Right forelimb (tissue), 1 donor: ENCODE measurements around the gene CAMSAP2.

Experiments used
- DNase-seq: peaks from one replicate; pipeline ENCODE4 v3.0.0-alpha.2; 2018

CAMSAP2 gene, protein sequence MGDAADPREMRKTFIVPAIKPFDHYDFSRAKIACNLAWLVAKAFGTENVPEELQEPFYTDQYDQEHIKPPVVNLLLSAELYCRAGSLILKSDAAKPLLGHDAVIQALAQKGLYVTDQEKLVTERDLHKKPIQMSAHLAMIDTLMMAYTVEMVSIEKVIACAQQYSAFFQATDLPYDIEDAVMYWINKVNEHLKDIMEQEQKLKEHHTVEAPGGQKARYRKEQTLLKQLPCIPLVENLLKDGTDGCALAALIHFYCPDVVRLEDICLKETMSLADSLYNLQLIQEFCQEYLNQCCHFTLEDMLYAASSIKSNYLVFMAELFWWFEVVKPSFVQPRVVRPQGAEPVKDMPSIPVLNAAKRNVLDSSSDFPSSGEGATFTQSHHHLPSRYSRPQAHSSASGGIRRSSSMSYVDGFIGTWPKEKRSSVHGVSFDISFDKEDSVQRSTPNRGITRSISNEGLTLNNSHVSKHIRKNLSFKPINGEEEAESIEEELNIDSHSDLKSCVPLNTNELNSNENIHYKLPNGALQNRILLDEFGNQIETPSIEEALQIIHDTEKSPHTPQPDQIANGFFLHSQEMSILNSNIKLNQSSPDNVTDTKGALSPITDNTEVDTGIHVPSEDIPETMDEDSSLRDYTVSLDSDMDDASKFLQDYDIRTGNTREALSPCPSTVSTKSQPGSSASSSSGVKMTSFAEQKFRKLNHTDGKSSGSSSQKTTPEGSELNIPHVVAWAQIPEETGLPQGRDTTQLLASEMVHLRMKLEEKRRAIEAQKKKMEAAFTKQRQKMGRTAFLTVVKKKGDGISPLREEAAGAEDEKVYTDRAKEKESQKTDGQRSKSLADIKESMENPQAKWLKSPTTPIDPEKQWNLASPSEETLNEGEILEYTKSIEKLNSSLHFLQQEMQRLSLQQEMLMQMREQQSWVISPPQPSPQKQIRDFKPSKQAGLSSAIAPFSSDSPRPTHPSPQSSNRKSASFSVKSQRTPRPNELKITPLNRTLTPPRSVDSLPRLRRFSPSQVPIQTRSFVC (N-terminal part only)

DNA sequence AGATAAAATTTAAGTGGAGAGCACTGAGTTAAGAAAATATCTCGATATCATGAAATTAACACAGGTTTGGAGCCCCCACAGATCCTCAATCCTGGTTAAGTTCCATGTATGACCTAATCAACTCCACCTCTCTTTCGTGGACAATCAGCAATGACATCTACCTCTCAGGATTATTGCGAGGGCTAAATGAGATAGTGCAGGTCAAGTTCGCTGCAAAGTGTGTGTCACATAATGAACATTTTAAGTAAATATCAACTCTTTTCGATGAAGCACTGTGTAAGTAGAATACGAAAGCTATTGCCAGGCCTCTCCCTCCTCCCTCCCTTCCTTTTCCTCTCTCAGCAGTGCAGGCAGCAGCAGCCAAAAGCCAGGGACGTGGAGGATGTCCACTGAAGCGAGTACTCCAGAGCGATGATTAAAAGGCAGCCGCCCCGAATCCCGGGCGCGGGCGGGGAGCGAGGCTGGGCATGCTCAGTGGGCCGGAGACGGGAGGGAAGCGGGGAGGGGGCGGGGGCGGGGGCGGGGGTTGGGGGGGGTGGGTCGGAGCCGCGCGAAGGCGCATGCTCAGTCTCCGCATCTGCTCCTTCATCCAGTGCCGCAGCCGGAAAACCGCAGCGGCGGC, at the start of gene CAMSAP2:
TSS of gene CAMSAP2 (plus strand) at position 567 of the 622 bp plus-strand sequence. CDS start 935 bp downstream, outside the sequence.
- DNase-seq, result no peak

DNA sequence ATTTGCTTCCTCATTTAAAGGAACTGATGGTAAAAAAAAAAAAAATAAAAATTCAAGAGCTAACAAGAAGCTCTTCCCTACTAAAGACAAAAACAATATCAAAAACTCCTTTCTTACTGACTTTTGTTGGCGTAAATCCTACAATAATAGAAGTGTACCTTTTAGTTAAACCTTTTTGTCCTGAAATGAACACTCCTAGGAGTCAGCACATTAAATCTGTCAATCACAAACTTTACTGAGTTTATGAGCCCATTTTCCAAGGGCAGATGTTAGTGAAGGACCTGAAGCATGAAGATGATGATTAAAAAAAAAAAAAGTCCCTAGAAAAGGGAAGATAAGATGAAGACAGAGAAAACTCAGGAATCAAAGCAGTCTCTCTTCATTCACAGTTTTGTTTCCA, 46.4 kb upstream of the CAMSAP2 start:
- DNase-seq, result no peak

GRCh38 chr1:200693327-200693726, 45.4 kb upstream of the CAMSAP2 start:
- no peak for DNase-seq

DNA sequence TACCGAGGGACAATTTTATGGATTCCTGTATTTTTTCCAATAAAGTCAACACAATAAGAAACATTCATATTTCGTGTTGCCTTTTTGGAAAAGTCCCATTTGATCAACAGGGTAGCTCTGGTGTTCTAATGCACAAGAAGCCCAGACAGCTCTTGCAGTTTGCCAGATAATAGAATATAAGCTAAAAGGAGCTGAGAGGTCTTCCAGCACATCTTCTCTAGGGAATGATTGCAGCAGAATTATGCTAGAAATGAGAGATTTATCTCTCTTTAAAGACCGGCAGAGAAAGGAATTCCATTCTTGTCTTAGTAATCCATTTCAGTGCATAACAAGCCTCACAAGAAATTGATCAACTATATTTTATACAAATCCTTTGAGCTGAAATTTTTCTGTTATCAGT, 44.0 kb upstream of the CAMSAP2 start:
- DNase-seq, result no peak

DNA sequence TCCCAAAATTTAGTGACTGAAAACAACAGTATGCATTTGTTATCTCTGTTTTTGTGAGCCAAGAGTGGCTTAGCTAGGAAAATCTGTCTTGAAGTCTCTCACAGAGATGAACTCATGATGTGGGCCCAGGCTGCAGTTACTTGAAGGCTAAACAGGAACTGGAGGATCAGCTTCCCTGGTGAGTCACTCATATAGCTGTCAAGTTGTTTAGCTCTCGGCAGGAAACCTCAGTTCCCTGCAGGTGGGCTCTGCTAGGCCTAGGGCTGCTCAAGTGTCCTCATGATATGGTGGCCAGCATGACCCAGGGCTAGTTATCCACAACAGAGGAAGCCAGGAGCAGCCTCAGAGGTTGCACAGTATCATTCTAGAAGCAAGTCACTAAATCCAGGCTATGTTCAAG, 38.8 kb upstream of the CAMSAP2 start:
- DNase-seq, result no peak

DNA sequence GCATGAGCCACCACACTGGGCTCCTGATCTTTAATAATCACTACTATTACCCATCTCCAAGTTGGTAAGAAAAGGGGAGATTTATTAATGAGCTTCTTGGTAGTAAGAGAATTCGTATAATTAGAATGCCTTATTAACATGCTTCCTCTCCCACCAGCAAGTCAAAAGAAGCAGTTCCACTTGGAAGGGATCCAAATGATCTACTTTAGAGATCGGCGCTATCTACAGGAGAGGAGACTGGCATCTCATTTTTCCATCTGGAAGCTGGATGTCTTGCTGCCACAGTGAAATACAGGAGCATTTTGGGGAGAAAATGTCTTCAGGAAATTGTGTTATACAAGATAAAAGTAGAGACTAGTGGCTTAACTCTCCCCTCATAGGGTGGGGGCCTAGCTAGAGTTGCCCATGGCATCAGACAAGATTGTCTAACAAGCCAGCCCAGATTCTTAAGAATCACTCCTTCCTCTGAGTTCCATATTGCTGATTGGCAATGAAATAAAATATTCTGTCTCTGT, 33.6 kb upstream of the CAMSAP2 start:
- DNase-seq, result no peak

- no peak for DNase-seq
Observed at GRCh38 chr1:200706111-200706814, 32.4 kb upstream of the CAMSAP2 start.

GRCh38 chr1:200707116-200707515, 31.6 kb upstream of the CAMSAP2 start:
- DNase-seq, result no peak

DNA sequence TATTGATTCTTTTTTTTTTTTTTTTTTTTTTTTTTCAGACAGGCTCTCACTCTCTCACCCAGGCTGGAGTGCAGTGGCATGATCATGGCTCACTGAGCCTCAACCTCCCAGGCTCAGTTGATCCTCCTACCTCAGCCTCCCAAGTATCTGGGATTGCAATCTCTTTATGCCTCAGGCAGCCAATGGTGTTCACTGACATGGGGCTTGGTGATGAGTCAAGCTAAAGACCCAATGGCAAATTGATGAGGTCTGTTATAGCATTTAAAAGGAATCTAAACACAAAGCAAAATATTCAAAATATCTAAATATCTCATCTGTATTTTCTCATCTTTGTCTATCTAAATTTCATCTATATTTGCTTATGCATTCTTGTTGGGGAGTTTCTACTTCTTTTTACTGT, 30.5 kb upstream of the CAMSAP2 start:
- no peak for DNase-seq

DNA sequence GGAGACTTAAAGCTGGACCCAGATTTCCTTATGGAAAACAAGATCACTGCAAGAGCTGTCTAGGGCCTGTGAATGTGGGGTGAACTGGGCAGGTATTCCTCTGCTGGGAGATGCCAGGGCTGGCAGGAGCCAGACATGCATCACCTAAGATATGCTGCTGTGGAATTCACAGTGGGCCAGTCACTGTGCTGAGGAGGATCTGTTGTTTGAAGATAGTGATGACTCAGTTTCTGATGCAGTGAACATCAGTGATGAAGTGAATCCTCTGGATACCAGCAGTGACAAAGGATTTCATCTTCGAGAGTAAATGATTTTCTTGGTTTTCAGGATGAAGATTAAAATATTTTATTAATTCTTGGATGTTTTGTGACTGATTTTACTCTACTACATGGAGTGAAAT, 29.9 kb upstream of the CAMSAP2 start:
- DNase-seq, result no peak

DNA sequence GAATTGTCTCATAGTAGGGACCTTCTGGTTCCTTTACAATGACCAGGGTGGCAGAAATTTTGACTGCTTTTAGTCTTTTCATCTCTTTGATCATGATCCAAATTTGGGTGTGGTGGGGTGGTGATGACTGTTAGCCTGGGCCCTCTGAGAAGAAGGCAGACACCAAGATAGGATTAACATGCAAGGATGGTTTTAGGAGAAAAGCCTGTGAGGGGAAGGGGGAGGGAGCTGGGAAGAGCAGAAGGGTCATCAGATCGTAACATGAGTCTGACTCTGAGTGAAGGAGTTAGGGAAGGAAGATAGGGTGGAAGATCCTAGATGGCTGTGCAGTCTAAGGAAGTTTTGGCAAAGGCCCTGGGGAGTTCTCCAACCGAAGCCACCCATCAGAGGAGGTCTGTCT, 28.5 kb upstream of the CAMSAP2 start:
- no peak for DNase-seq

GRCh38 chr1:200714504-200715187, 24.0 kb upstream of the CAMSAP2 start:
- no peak for DNase-seq

GRCh38 chr1:200720199-200720598, 18.5 kb upstream of the CAMSAP2 start:
- no peak for DNase-seq

GRCh38 chr1:200724064-200724463, 14.6 kb upstream of the CAMSAP2 start:
- no peak for DNase-seq

- no peak for DNase-seq
Observed at GRCh38 chr1:200727257-200727656, 11.4 kb upstream of the CAMSAP2 start.

DNA sequence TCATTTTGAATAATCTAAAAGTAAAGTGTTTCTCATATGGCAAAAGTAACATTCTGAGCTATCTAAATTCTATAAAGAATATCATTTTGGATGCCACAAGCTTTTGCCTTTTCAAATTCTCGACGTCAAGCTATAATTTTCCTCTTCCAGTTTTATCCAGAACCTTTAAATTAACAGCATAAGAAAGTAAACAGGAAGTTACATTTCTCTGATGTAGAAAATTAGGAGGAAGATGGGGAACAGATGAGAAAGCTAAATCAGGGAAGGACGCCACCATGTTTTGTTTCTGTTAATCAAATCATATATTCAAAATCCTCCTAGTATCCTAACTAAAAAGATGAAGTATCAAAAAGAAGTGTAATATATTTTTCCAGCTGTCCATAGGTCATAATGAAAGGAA, 8.8 kb upstream of the CAMSAP2 start:
- no peak for DNase-seq

DNA sequence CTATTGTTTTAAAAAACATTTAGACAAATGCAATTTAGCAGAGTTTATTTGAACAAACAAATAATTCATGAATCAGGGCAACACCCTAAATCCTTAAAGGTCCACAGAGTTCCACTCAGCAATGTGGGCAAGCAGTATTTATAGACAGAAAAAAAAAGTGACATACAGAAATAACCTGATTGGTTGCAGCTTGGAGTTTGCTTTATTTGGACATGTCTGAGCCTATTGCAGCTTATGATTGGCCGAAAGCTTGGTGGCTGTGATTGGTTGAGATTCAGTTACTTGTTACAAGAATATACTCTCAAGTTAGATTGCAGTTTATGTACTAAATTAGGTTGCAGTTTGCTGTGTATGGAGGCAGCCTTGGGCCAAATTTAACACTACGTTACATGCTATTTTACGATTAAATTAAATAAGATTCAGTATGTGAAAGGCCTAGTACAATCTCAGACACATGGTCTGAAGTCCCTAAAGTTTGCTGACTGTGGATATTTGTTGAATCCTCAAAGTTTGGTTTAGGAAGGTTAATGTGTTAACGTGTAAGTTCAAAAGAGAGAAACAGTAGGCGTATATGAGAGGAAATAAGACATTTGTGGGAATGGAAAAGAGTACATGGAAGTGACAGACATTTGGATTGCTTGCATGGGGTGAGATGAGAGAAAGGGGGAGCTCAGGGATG, 6.9 kb upstream of the CAMSAP2 start:
- DNase-seq, result no peak

DNA sequence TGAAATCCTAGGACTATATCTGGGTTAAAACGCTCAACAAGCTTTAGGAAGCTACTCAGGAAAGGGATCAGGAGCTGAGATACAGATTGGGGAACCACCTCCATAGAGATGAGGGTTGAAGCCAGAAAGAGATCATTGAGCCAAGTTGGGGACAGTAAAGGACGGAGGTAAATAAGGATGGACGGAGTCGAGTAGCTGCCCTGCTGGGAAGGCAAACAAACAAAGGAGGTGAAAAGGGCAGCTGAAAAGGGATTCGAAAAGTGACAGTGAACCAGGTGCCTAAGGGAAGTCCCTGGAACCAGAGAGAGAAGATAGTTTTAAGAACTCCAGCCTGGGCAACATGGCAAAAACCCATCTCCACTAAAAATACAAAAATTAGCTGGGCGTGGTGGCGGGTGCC, 6.3 kb upstream of the CAMSAP2 start:
- DNase-seq, result no peak

GRCh38 chr1:200733907-200734306, 4.8 kb upstream of the CAMSAP2 start:
- DNase-seq, result no peak

GRCh38 chr1:200737647-200738291, 924 bp upstream of the CAMSAP2 start:
- DNase-seq, result no peak
